Subcutaneous adipose tissue (tissue), 4 donors: ENCODE measurements around the gene CD300H. TPM values are rescaled to one million over a fixed set of nuclear protein-coding genes. Genes with fewer than 3 reads are reported as not detected.

Experiments used
- total RNA-seq, 4 donors: library from RNA; depleted of rRNA; stranded (reverse); fragments of >200 nt; gene quantifications; one replicate each; pipeline ENCODE4 v1.1.0, GENCODE V29; 2016
- TF ChIP-seq, protein P1 (sequence below): fragments of 450-650 bp; IDR thresholded peaks from one replicate; pipeline ENCODE4 v1.5.1; 2016; ENCODE audit warnings: low read depth, mild to moderate bottlenecking, control low read depth, antibody characterized with exemption, moderate library complexity

CD300H gene
- total RNA-seq, 4 donors from 2014 or later: not detected

GRCh38 chr17:74542727-74543383 is 24.5 kb downstream of the CD300H start:
- TF ChIP-seq, protein P1, sequence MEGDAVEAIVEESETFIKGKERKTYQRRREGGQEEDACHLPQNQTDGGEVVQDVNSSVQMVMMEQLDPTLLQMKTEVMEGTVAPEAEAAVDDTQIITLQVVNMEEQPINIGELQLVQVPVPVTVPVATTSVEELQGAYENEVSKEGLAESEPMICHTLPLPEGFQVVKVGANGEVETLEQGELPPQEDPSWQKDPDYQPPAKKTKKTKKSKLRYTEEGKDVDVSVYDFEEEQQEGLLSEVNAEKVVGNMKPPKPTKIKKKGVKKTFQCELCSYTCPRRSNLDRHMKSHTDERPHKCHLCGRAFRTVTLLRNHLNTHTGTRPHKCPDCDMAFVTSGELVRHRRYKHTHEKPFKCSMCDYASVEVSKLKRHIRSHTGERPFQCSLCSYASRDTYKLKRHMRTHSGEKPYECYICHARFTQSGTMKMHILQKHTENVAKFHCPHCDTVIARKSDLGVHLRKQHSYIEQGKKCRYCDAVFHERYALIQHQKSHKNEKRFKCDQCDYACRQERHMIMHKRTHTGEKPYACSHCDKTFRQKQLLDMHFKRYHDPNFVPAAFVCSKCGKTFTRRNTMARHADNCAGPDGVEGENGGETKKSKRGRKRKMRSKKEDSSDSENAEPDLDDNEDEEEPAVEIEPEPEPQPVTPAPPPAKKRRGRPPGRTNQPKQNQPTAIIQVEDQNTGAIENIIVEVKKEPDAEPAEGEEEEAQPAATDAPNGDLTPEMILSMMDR: no peak

DNA sequence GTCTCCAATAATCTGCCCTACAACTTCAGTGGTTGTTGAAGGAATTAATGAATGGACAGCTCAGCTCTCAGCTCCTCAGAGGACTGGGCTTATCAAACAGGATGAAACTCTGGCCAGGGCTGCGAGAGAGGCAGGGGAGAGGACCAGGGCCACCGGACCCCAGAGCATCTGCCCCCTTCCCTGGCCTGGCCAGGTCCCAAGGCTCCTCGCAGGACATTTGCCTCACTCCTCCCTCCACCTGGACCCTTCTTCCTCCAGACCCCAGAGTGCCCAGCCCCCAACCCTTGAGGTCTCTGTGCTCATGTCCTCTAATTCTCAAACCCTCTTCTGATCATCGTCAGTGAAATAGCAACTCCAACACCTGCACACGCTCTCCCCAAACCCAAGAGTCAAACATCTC is 25.1 kb downstream of the CD300H start:
- TF ChIP-seq, protein P1: no peak

- TF ChIP-seq, protein P1: no peak
These were observed 25.9 kb downstream of the CD300H start for GRCh38 chr17:74541176-74542111.

- TF ChIP-seq, protein P1: no peak
These were observed 28.0 kb downstream of the CD300H start for GRCh38 chr17:74539281-74539820.

GRCh38 chr17:74536890-74537289 is 30.4 kb downstream of the CD300H start:
- TF ChIP-seq, protein P1: no peak

- TF ChIP-seq, protein P1: no peak
These were observed 35.2 kb downstream of the CD300H start for GRCh38 chr17:74532115-74532514.

DNA sequence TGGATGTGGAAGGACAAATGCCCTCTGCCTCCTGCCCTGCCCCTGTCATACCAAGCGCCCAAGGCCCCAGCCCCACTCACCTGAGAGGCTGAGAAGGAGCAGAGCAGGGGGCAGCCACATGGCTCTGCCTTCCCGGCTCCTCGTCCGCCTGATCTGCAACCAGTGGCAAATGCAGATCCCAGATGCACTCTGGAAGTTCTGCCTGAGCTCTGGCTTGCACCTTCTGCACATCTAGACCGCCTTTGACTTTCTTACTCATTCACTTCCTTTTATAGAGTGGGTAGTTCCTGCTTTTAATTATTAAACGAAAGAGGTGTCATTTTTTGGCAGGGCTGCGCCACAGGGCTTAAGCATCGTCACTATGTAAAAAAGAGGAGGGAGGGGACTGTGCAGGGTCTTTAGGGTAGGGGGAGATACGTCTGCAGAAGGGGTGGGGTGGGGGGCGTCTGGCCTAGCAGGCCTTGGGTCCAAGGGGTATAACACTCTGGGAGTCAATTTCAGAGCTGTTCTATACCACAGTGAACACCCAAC is 36.0 kb downstream of the CD300H start, which contains the start of gene CD300LB:
TSS of gene CD300LB (minus strand) at position 245 of the 531 bp plus-strand sequence. CDS start at position 120, 125 bp downstream.
- TF ChIP-seq, protein P1: no peak
